Ovary (tissue), 3 donors: ENCODE data around the gene ADGRG1.

ENCODE experiments used
- CTCF ChIP-seq, 3 donors: fragments of 450-650 bp in 2 of 3; fragments of 200-600 bp in 1 of 3; IDR thresholded peaks; one replicate each; pipeline versions ENCODE4 v1.5.1 to v1.8.0; 2016 to 2022; ENCODE audit warnings: antibody characterized with exemption in 3 of 3, mild to moderate bottlenecking in 1 of 3
- EP300 ChIP-seq: sonication (generic); formaldehyde crosslinking; IDR thresholded peaks from one replicate; pipeline ENCODE4 v1.6.1; 2017; ENCODE audit warnings: antibody characterized with exemption
- POLR2A ChIP-seq: fragments of 450-650 bp; IDR thresholded peaks from one replicate; pipeline ENCODE4 v1.6.1; 2017; ENCODE audit warnings: antibody characterized with exemption, mild to moderate bottlenecking, moderate library complexity
- donor health status: DM: no; HTN: no; CAD: no.

GRCh38 chr16:57667048-57667525, 38.7 kb downstream of the ADGRG1 start:
- no peak for TF ChIP-seq CTCF (IDR thresholded peaks at IDR 0.05)
- no peak for TF ChIP-seq EP300
- TF ChIP-seq POLR2A, result no peak
